GM12892 (cell line): ENCODE data around the gene DKC1.

Source experiments
- DNase-seq: peaks from one replicate; pipeline ENCODE4 v3.0.0; 2011; ENCODE audit not compliant: insufficient read length
- FAIRE-seq: peaks from 2 replicates; lab custom pipeline; 2011; peaks lifted over from hg19 to GRCh38; lab: Jason Lieb, UNC
- POLR2A ChIP-seq: IDR thresholded peaks from 2 replicates; pipeline ENCODE4 v1.6.1; 2011; ENCODE audit warnings: low read depth, low read length, control low read depth
- POLR2AphosphoS5 ChIP-seq: IDR thresholded peaks from 2 replicates; pipeline ENCODE4 v1.6.1; 2011; ENCODE audit warnings: low read depth, low read length, control low read depth
- TAF1 ChIP-seq: IDR thresholded peaks from 2 replicates; pipeline ENCODE4 v1.6.1; 2011; ENCODE audit warnings: low read depth, mild to moderate bottlenecking, control low read depth, low read length, borderline replicate concordance

The DKC1 gene

DNA sequence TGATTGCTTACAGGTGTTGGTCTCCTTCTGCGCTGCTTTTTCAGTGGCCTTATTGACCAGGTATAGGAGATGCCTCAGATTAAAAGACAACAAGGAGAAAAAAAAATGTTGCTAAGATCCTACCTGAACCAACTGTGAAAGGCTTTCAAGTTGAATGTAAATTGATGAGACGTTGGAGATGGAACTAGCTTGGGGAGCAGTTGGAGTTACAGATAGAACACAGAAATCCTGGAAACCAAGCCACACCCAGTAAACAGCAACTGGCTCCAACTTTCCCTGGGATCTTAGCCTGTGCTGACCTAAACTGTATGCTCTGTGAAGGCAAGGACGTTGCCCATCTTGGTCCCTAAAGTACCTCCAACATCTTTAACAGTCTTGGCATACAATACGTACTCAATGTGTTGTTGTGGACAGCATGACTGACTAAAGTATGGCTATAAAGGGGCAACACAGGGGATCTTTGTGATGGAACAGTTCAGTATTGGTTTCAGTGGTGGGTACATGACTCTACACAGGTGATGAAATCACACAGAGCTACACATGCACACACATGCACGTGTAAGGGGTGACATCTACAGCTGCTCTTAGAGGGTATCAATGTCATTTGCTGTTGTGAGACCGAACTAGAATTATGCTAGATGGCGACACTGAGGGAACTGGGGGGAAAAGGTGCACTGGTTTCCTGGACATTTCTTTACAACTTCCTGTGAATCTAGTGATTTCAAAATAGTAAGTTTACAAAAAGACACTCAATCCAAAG lies 34.1 kb upstream of the DKC1 start:
- FAIRE-seq (no peak), DNase-seq (no peak)
- no peak for TF ChIP-seq TAF1
- TF ChIP-seq POLR2AphosphoS5: no peak
- TF ChIP-seq POLR2A: no peak

GRCh38 chrX:154729439-154729838 lies 33.2 kb upstream of the DKC1 start:
- peak; percentile 17 for FAIRE-seq
- TF ChIP-seq TAF1: no peak
- TF ChIP-seq POLR2A: no peak
- TF ChIP-seq POLR2AphosphoS5: no peak

DNA sequence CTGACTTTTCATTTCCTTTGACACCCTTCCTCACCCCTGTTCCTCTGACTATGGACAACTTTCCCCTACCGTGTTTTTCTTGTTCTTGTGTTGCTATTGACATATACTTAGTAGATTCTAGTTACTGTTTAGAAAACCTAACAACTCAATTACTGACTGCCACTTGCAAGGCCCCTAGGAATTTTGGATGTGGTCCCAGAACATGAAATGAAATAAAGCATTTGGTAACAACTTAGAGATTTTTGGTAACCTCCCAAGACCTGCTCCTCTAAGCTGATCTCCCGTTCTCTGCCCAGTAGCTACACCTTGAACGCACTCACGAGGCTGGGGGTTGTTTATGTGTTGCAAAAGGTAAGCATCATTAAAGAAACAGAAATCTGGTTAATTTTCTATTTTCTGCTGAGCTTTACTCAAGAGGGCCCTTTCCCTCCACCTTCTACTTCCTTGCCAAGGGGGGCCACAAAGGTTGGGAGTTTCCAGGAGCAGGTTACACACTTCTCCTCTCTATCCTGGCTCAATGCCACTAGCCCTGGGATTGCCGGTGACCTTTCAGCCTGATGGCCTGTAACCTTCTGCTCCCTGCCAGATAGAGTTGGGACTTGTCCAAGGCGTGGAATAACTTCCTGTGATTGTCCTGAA lies 32.3 kb upstream of the DKC1 start:
- FAIRE-seq (no peak), DNase-seq (no peak)
- TF ChIP-seq POLR2A (no peak), POLR2AphosphoS5 (no peak), TAF1 (no peak)

More at GRCh38 chrX:154729439-154729838, 33.2 kb upstream of the DKC1 start:
- DNase-seq: no peak

DNA sequence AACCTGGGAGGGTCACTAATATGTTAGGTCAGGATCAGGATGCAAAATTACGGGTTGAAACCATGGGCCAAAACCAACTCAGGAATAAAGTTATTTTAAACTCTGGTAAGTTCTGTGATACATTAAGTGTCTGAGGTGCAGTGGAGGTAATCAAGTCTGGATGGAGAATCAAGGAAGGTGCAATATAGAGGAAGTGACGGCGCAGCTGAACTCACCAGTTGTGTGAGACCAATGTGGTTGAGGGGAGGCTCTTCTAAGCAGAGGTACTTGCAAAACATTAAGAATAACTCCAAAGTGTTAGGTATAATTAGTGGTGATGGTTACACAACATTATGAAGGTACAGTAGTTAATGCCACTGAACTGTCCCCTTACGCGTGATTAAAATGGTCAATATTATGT lies 31.5 kb upstream of the DKC1 start:
- TF ChIP-seq POLR2AphosphoS5 (no peak), POLR2A (no peak), TAF1 (no peak)
- FAIRE-seq (no peak), DNase-seq (no peak)

GRCh38 chrX:154731881-154732280 lies 30.8 kb upstream of the DKC1 start:
- TF ChIP-seq POLR2AphosphoS5 (no peak), POLR2A (no peak), TAF1 (no peak)
- no peak for FAIRE-seq
- DNase-seq: no peak

DNA sequence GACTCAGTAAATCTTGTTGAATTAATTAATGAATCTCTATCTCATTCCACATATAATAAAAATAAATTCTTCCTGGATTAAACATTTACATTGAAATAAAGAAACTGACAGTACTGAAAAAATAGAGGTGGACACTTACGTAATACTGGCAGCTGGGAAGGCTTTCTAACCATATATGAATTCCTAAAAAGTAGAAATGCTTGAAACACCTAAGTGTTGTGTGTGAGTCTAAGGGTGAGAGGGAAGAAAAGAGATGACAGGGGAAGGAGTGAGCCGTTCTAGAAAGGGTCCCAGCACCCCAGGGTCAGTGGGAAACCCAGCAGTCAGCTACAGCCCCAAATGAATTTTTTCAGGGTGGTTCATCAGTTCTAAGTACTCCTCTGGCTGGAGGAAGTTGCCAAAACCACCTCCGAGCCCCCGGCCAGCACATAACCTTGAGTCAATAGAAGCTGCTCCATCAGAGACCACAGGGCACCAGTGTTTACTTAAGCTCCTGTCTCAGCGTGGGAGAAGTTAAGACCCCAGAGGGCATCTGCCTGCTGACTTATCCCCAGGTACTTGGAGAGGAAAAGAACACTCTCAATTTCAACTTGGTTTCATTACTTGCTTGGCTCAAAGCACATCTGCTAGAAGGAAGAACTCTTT lies 30.1 kb upstream of the DKC1 start:
- no peak for TF ChIP-seq TAF1
- TF ChIP-seq POLR2AphosphoS5: no peak
- TF ChIP-seq POLR2A: no peak
- FAIRE-seq (peak; percentile 64), DNase-seq (no peak)

GRCh38 chrX:154733066-154733425 lies 29.6 kb upstream of the DKC1 start:
- no peak for DNase-seq
- FAIRE-seq: no peak
- TF ChIP-seq TAF1: no peak
- no peak for TF ChIP-seq POLR2AphosphoS5
- no peak for TF ChIP-seq POLR2A

GRCh38 chrX:154734061-154734781 lies 28.4 kb upstream of the DKC1 start:
- FAIRE-seq: peak; percentile 77
- no peak for DNase-seq
- TF ChIP-seq TAF1 (no peak), POLR2A (no peak), POLR2AphosphoS5 (no peak)

- FAIRE-seq: no peak
- TF ChIP-seq POLR2AphosphoS5 (no peak), TAF1 (no peak), POLR2A (no peak)
- DNase-seq: no peak
These were observed 26.8 kb upstream of the DKC1 start for GRCh38 chrX:154735695-154736393.

DNA sequence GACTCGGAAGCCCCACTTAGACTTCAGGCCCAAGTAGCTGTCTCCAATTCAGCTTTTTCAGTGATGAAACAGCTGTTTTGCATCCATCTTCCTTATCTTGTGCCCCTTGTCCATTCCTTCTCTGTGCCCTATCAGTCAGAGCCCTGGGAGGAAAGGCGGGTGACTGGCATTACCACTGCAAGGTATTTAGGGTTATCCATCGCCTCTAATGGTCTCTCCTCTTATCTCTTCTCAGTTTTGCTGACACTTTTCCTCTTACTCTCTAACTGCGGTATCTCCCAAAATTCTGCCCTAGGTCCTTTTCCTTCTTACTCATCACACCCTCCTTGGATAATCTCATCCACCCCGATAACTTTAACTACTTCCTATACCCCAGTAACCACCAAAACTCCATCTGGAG lies 25.5 kb upstream of the DKC1 start:
- FAIRE-seq (peak; percentile 17), DNase-seq (no peak)
- TF ChIP-seq POLR2AphosphoS5 (no peak), POLR2A (no peak), TAF1 (no peak)

- no peak for DNase-seq
- TF ChIP-seq TAF1 (no peak), POLR2A (no peak), POLR2AphosphoS5 (no peak)
- FAIRE-seq: peak; percentile 76
These were observed 24.5 kb upstream of the DKC1 start for GRCh38 chrX:154738011-154738738.
